EL (cell line): Measurements from ENCODE around the gene HNRNPA1.
"Not testable (repeated sequence)": the region's sequence is repeated elsewhere in the genome, so short reads cannot be mapped to it uniquely, and the experiment has no call there.

ENCODE experiments used
- DNase-seq: peaks from one replicate; pipeline ENCODE4 v3.0.0-alpha.2; 2016

HNRNPA1 gene

GRCh38 chr12:54280468-54281260 is at the start of gene HNRNPA1:
TSS of gene HNRNPA1 (plus strand) at chr12:54280726. CDS start at chr12:54280808, 82 bp downstream.
- peak; percentile 100 for DNase-seq

- DNase-seq = not testable (repeated sequence)
Observed at GRCh38 chr12:54231269-54231668, 49.3 kb upstream of the HNRNPA1 start.

GRCh38 chr12:54232790-54233189 is 47.7 kb upstream of the HNRNPA1 start:
- peak; percentile 47 for DNase-seq

- DNase-seq = no peak
Observed at GRCh38 chr12:54238531-54238930, 42.0 kb upstream of the HNRNPA1 start.

- DNase-seq = no peak
Observed at GRCh38 chr12:54239620-54240019, 40.9 kb upstream of the HNRNPA1 start.

GRCh38 chr12:54240129-54240528 is 40.4 kb upstream of the HNRNPA1 start:
- no peak for DNase-seq

- no peak for DNase-seq
Observed at GRCh38 chr12:54240971-54241588, 39.4 kb upstream of the HNRNPA1 start.

GRCh38 chr12:54246011-54246641 is 34.4 kb upstream of the HNRNPA1 start:
- DNase-seq = no peak

GRCh38 chr12:54249489-54249888 is 31.0 kb upstream of the HNRNPA1 start:
- DNase-seq = no peak

GRCh38 chr12:54251667-54252284 is 28.8 kb upstream of the HNRNPA1 start:
- peak; percentile 54 for DNase-seq

GRCh38 chr12:54253240-54253639 is 27.3 kb upstream of the HNRNPA1 start:
- DNase-seq = no peak

- no peak for DNase-seq
Observed at GRCh38 chr12:54257332-54257731, 23.2 kb upstream of the HNRNPA1 start.

- DNase-seq = peak; percentile 68
Observed at GRCh38 chr12:54258201-54258681, 22.3 kb upstream of the HNRNPA1 start.

- DNase-seq = peak; percentile 84
Observed at GRCh38 chr12:54259194-54260011, 21.1 kb upstream of the HNRNPA1 start.

- no peak for DNase-seq
Observed at GRCh38 chr12:54261815-54262402, 18.6 kb upstream of the HNRNPA1 start.

- peak; percentile 86 for DNase-seq
Observed at GRCh38 chr12:54262403-54262925, 18.1 kb upstream of the HNRNPA1 start.

GRCh38 chr12:54265364-54265812 is 15.1 kb upstream of the HNRNPA1 start:
- no peak for DNase-seq

GRCh38 chr12:54266852-54267251 is 13.7 kb upstream of the HNRNPA1 start:
- no peak for DNase-seq

- no peak for DNase-seq
Observed at GRCh38 chr12:54270345-54270744, 10.2 kb upstream of the HNRNPA1 start.

- DNase-seq = no peak
Observed at GRCh38 chr12:54272214-54272613, 8.3 kb upstream of the HNRNPA1 start.

GRCh38 chr12:54273981-54274380 is 6.5 kb upstream of the HNRNPA1 start:
- no peak for DNase-seq

- DNase-seq = no peak
Observed at GRCh38 chr12:54276368-54276767, 4.2 kb upstream of the HNRNPA1 start.
